Measurements from ENCODE around the gene FAM181A. TPM values are rescaled to one million over a fixed set of nuclear protein-coding genes. Genes with fewer than 3 reads are reported as not detected.

FAM181A gene
- total and polyA plus RNA-seq, 7 donors: not detected

DNA sequence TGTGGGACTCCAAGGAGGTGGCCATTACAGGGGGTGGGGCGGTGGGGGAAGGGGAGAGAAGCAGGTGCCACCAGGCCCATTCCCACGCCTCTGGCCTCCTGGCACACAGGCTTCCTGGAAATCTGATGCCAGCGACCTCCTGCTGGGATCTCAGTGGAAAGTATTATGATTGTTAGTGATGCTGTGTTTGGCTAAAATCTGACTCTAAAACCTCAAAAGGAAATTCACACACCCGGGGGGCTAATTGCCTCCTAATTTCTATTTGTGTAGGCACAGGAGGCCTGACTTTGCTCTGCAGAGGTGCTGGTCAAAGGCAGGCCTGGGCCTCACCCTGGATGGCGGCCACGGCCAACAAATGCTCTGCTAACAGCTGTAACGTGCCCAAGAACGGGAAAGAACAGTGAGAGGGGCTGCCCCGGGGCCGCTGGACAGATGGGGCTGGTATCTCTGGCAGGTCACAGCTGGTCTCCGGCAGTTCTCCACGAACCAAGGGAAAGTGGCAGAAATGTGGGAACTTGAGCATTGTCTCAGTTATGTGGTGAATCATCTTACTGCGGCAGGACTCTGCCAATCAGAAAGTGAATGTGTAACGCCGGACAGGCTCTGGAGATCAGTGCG, 14.3 kb downstream of the FAM181A start:
- Histone ChIP-seq H3K27me3 (no peaks in the 10 kb centered on the region), H3K4me3 (no peak overlapping the region), H3K36me3 (peaks cover 30 to 94% (median 66%) of the 10 kb centered on the region in 4 donors), H3K27ac (peak overlapping the region; percentile 55 to 92 (median 76)), H3K4me1 (peaks cover 0 to 47% (median 34%) of the 10 kb centered on the region in 4 donors), H3K9me3 (no peaks in the 10 kb centered on the region)
- DNase-seq: no peak
- TF ChIP-seq POLR2AphosphoS5 (IDR thresholded peaks at IDR 0.05) (no peak), EP300 (IDR thresholded peaks at IDR 0.05) (no peak), POLR2A (IDR thresholded peaks at IDR 0.05) (no peak)
- TF ChIP-seq, protein P1, sequence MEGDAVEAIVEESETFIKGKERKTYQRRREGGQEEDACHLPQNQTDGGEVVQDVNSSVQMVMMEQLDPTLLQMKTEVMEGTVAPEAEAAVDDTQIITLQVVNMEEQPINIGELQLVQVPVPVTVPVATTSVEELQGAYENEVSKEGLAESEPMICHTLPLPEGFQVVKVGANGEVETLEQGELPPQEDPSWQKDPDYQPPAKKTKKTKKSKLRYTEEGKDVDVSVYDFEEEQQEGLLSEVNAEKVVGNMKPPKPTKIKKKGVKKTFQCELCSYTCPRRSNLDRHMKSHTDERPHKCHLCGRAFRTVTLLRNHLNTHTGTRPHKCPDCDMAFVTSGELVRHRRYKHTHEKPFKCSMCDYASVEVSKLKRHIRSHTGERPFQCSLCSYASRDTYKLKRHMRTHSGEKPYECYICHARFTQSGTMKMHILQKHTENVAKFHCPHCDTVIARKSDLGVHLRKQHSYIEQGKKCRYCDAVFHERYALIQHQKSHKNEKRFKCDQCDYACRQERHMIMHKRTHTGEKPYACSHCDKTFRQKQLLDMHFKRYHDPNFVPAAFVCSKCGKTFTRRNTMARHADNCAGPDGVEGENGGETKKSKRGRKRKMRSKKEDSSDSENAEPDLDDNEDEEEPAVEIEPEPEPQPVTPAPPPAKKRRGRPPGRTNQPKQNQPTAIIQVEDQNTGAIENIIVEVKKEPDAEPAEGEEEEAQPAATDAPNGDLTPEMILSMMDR (IDR thresholded peaks at IDR 0.05): no peak
- intact Hi-C loops (cut with DNase I): loop anchor here (5.0 kb wide), 1 partner anchor 196 kb away; no protein-coding TSS in a partner anchor
- 74 to 77% methylated on average over 16 of the region's 16 CpGs for WGBS, 2 donors

DNA sequence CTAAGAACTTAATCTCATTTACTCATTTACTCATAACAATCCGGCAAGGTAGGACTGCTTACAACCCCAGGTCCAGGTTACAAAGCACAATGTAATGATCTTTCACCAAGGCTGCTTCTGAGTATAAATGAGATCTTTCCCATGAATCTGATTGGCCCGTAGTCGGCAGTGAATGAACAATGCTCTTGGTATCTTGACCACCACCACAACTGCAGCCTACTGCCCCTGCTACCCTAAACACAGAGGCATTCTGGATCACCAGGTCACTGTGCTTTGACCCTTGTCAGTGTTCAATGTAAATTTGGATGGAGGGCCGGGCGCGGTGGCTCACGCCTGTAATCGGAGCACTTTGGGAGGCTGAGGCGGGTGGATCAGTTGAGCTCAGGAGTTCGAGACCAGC, 15.9 kb downstream of the FAM181A start:
- Histone ChIP-seq H3K4me1 (peaks cover 0 to 44% (median 29%) of the 10 kb centered on the region in 4 donors), H3K9me3 (no peaks in the 10 kb centered on the region), H3K4me3 (no peak overlapping the region), H3K27me3 (no peaks in the 10 kb centered on the region), H3K27ac (peak overlapping the region; percentile 59 to 92 (median 76)), H3K36me3 (peaks cover 28 to 91% (median 61%) of the 10 kb centered on the region in 4 donors)
- TF ChIP-seq, protein P1 (IDR thresholded peaks at IDR 0.05): no peak
- TF ChIP-seq POLR2AphosphoS5 (IDR thresholded peaks at IDR 0.05) (no peak), EP300 (IDR thresholded peaks at IDR 0.05) (no peak), POLR2A (IDR thresholded peaks at IDR 0.05) (no peak)
- DNase-seq: no peak
- 89 to 93% methylated on average over 10 of the region's 10 CpGs for WGBS, 2 donors
- intact Hi-C loops (cut with DNase I): loop anchor here (5.0 kb wide), 1 partner anchor 194 kb away; no protein-coding TSS in a partner anchor

DNA sequence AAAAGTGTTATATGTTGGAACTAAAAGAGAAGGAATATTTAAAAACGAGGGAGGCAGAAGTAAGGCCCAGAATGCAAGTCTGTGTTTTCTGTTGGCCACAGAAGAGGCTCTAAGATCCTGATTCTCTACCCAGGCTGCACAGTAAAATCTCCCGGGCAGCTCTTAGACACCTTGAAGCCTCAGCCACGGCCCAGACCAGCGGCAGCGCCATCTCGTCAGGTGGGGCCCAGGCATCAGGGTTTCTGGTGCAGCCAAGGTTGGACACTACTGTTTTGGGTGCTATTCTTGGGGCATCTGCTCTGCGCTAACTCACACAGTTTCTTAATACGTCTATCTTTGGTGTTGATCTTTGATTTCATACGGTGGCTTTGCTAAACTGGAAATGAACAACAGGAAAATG, 16.8 kb downstream of the FAM181A start:
- intact Hi-C loops (cut with DNase I): loop anchor here (5.0 kb wide), 1 partner anchor 193 kb away; no protein-coding TSS in a partner anchor
- peaks cover 0 to 39% (median 29%) of the 10 kb centered on the region in 4 donors for H3K4me1 ChIP-seq
- H3K27me3 ChIP-seq: no peaks in the 10 kb centered on the region
- no peak for TF ChIP-seq EP300 (IDR thresholded peaks at IDR 0.05)
- TF ChIP-seq, protein P1 (IDR thresholded peaks at IDR 0.05): no peak
- no peak for TF ChIP-seq POLR2A (IDR thresholded peaks at IDR 0.05)
- no peak for TF ChIP-seq POLR2AphosphoS5 (IDR thresholded peaks at IDR 0.05)
- 85 to 94% methylated on average over 9 of the region's 9 CpGs for WGBS, 2 donors
- H3K9me3 ChIP-seq: no peaks in the 10 kb centered on the region
- peak overlapping the region; percentile 59 to 92 (median 76) for H3K27ac ChIP-seq
- H3K36me3 ChIP-seq: peaks cover 28 to 91% (median 59%) of the 10 kb centered on the region in 4 donors
- H3K4me3 ChIP-seq: no peak overlapping the region
- DNase-seq: no peak

DNA sequence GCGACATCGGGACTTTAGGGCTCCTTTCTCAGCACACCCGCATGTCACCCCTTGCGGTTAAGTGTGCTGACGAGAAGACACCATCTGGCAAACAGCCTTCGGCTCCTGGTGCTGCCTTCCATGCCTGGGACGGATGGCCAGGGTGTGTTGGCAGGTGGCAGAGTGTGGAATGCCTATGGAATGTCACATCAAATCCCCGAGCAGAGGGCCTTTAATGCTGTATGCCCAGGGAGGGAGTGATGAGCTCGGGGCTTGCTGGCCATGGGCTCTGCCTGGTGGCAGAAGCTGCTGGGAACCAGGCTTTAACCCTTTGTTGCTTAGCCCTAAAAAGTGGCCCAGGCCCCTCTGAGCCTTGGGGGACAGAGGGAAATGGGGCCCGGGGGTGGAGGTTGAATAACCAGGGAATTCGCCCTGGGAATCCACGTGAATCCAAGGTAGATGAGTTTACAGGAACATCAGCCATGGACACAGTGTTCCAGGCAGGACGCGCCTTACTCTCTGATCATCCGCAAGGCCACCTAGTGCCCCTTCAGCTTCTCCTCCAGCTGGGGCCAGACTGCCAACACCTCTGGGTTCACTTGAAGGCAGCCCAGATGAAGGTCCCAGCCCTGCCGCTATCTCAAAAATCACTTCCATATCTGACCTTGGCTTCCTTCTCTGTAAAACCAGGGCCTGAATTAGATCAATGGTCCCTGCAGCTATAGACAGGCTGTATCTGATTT, 17.4 kb downstream of the FAM181A start:
- H3K4me3 ChIP-seq: no peak overlapping the region
- DNase-seq: no peak
- peaks cover 0 to 33% (median 23%) of the 10 kb centered on the region in 4 donors for H3K4me1 ChIP-seq
- intact Hi-C loops (cut with DNase I): loop anchor here (5.0 kb wide), 1 partner anchor 193 kb away; no protein-coding TSS in a partner anchor
- peak overlapping the region; percentile 59 to 92 (median 76) for H3K27ac ChIP-seq
- TF ChIP-seq POLR2A (IDR thresholded peaks at IDR 0.05) (no peak), EP300 (IDR thresholded peaks at IDR 0.05) (no peak), POLR2AphosphoS5 (IDR thresholded peaks at IDR 0.05) (no peak)
- TF ChIP-seq, protein P1 (IDR thresholded peaks at IDR 0.05): no peak
- no peaks in the 10 kb centered on the region for H3K27me3 ChIP-seq
- WGBS, 2 donors: 79 to 92% methylated on average over 16 of the region's 16 CpGs
- peaks cover 31 to 91% (median 60%) of the 10 kb centered on the region in 4 donors for H3K36me3 ChIP-seq
- H3K9me3 ChIP-seq: no peaks in the 10 kb centered on the region

Data from sigmoid colon (tissue), 7 donors.